ENCODE measurements around the gene C10orf120. TPM values are rescaled to one million over a fixed set of nuclear protein-coding genes. Genes with fewer than 3 reads are reported as not detected.

C10orf120 gene
- total RNA-seq, 1 donor from 2014 or later = not detected

- no peak overlapping the region for H3K4me3 ChIP-seq (ENCODE audit: low read depth, low read length)
- DNase-seq (ENCODE audit: low read depth) = no peak
- H3K27me3 ChIP-seq (ENCODE audit: control insufficient read depth, insufficient read depth, low read length) = peaks cover 2% of the 10 kb centered on the region
- no peak for TF ChIP-seq CTCF (IDR thresholded peaks at IDR 0.05; ENCODE audit: insufficient read depth, low read length, poor library complexity, severe bottlenecking)
- H3K36me3 ChIP-seq (ENCODE audit: control insufficient read depth, insufficient read depth, low read length) = no peaks in the 10 kb centered on the region
These were observed 2.6 kb upstream of the C10orf120 start for GRCh38 chr10:122702275-122702674.

- H3K4me3 ChIP-seq (ENCODE audit: low read depth, low read length) = no peak overlapping the region
- DNase-seq (ENCODE audit: low read depth) = no peak
- H3K36me3 ChIP-seq (ENCODE audit: control insufficient read depth, insufficient read depth, low read length) = no peaks in the 10 kb centered on the region
- no peak for TF ChIP-seq CTCF (IDR thresholded peaks at IDR 0.05; ENCODE audit: insufficient read depth, low read length, poor library complexity, severe bottlenecking)
- H3K27me3 ChIP-seq (ENCODE audit: control insufficient read depth, insufficient read depth, low read length) = peaks cover 2% of the 10 kb centered on the region
These were observed 2.0 kb upstream of the C10orf120 start for GRCh38 chr10:122701652-122702051.

GRCh38 chr10:122696687-122697086 lies 3.0 kb downstream of the C10orf120 start:
- no peak for DNase-seq (ENCODE audit: low read depth)
- Histone ChIP-seq H3K27me3 (ENCODE audit: control insufficient read depth, insufficient read depth, low read length) (no peaks in the 10 kb centered on the region), H3K36me3 (ENCODE audit: control insufficient read depth, insufficient read depth, low read length) (no peaks in the 10 kb centered on the region), H3K4me3 (ENCODE audit: low read depth, low read length) (no peak overlapping the region)
- TF ChIP-seq CTCF (IDR thresholded peaks at IDR 0.05; ENCODE audit: insufficient read depth, low read length, poor library complexity, severe bottlenecking) = no peak

- H3K27me3 ChIP-seq (ENCODE audit: control insufficient read depth, insufficient read depth, low read length) = no peaks in the 10 kb centered on the region
- TF ChIP-seq CTCF (IDR thresholded peaks at IDR 0.05; ENCODE audit: insufficient read depth, low read length, poor library complexity, severe bottlenecking) = no peak
- no peak overlapping the region for H3K4me3 ChIP-seq (ENCODE audit: low read depth, low read length)
- DNase-seq (ENCODE audit: low read depth) = no peak
- H3K36me3 ChIP-seq (ENCODE audit: control insufficient read depth, insufficient read depth, low read length) = no peaks in the 10 kb centered on the region
These were observed 6.9 kb downstream of the C10orf120 start for GRCh38 chr10:122692744-122693143.

- no peak for TF ChIP-seq CTCF (IDR thresholded peaks at IDR 0.05; ENCODE audit: insufficient read depth, low read length, poor library complexity, severe bottlenecking)
- Histone ChIP-seq H3K4me3 (ENCODE audit: low read depth, low read length) (no peak overlapping the region), H3K27me3 (ENCODE audit: control insufficient read depth, insufficient read depth, low read length) (no peaks in the 10 kb centered on the region), H3K36me3 (ENCODE audit: control insufficient read depth, insufficient read depth, low read length) (no peaks in the 10 kb centered on the region)
- DNase-seq (ENCODE audit: low read depth) = no peak
These were observed 10.4 kb downstream of the C10orf120 start for GRCh38 chr10:122689146-122689820.
